H9 (cell line): ENCODE results near the gene GCG. TPM values are rescaled to one million over a fixed set of nuclear protein-coding genes. Genes with fewer than 3 reads are reported as not detected.

Experiments used
- DNase-seq: peaks from one replicate; pipeline ENCODE4 v3.0.0-alpha.2; 2017
- H2AFZ ChIP-seq: one replicate; pipeline ENCODE4 v1.6.1; 2013; ENCODE audit warnings: mild to moderate bottlenecking, low read length, control low read depth, moderate library complexity
- H2AK5ac ChIP-seq: 2 replicates; pipeline ENCODE4 v1.6.1; 2013; ENCODE audit warnings: low read length, control low read depth, mixed read lengths; ENCODE audit not compliant: insufficient read length
- H2BK120ac ChIP-seq: one replicate; pipeline ENCODE4 v1.6.1; 2013; ENCODE audit warnings: low read depth, mild to moderate bottlenecking, low read length, control low read depth, inconsistent platforms; ENCODE audit not compliant: poor library complexity, severe bottlenecking
- H2BK12ac ChIP-seq: 2 replicates; pipeline ENCODE4 v1.6.1; 2013; ENCODE audit warnings: low read length, control low read depth, mixed read lengths, low read depth; ENCODE audit not compliant: insufficient read length
- H2BK15ac ChIP-seq: 2 replicates; pipeline ENCODE4 v1.6.1; 2013; ENCODE audit warnings: low read depth, low read length, control low read depth
- H2BK20ac ChIP-seq: one replicate; pipeline ENCODE4 v1.6.1; 2013; ENCODE audit warnings: low read depth, mild to moderate bottlenecking, low read length, control low read depth, inconsistent platforms; ENCODE audit not compliant: poor library complexity, severe bottlenecking
- H2BK5ac ChIP-seq: 2 replicates; pipeline ENCODE4 v1.6.1; 2013; ENCODE audit warnings: low read length, control low read depth, mixed read lengths; ENCODE audit not compliant: insufficient read length
- H3K14ac ChIP-seq: 2 replicates; pipeline ENCODE4 v1.6.1; 2013; ENCODE audit warnings: low read length, control low read depth; ENCODE audit not compliant: insufficient read depth
- H3K18ac ChIP-seq: 2 replicates; pipeline ENCODE4 v1.6.1; 2013; ENCODE audit warnings: low read depth, mild to moderate bottlenecking, mixed read lengths, low read length, control low read depth; ENCODE audit not compliant: insufficient read length
- H3K23ac ChIP-seq: 2 replicates; pipeline ENCODE4 v1.6.1; 2013; ENCODE audit warnings: low read length, control low read depth, mixed read lengths, low read depth; ENCODE audit not compliant: insufficient read length
- H3K23me2 ChIP-seq: 2 replicates; pipeline ENCODE4 v1.6.1; 2013; ENCODE audit warnings: low read depth, mild to moderate bottlenecking, mixed read lengths, low read length, control low read depth; ENCODE audit not compliant: insufficient read length, poor library complexity, severe bottlenecking
- H3K27ac ChIP-seq: 2 replicates; pipeline ENCODE4 v1.5.1; 2013; ENCODE audit warnings: low read length, control low read depth, mixed read lengths, low read depth; ENCODE audit not compliant: insufficient read length
- H3K27me3 ChIP-seq: 2 replicates; pipeline ENCODE4 v1.6.1; 2013; ENCODE audit warnings: low read length, control low read depth, inconsistent platforms; ENCODE audit not compliant: insufficient read depth
- H3K4ac ChIP-seq: 2 replicates; pipeline ENCODE4 v1.6.1; 2013; ENCODE audit warnings: low read depth, mild to moderate bottlenecking, control low read depth, inconsistent platforms, low read length, moderate library complexity
- H3K4me1 ChIP-seq: 2 replicates; pipeline ENCODE4 v1.6.1; 2013; ENCODE audit warnings: low read length, control low read depth, inconsistent platforms; ENCODE audit not compliant: insufficient read depth
- H3K4me2 ChIP-seq: 2 replicates; pipeline ENCODE4 v1.6.1; 2013; ENCODE audit warnings: low read length, control low read depth, mixed read lengths; ENCODE audit not compliant: insufficient read length, insufficient read depth
- H3K56ac ChIP-seq: 2 replicates; pipeline ENCODE4 v1.6.1; 2013; ENCODE audit warnings: low read depth, mild to moderate bottlenecking, mixed read lengths, low read length, control low read depth; ENCODE audit not compliant: insufficient read length
- H3K79me1 ChIP-seq: 2 replicates; pipeline ENCODE4 v1.6.1; 2013; ENCODE audit warnings: low read depth, mild to moderate bottlenecking, moderate library complexity, low read length, control low read depth, inconsistent platforms; ENCODE audit not compliant: insufficient read depth, poor library complexity, severe bottlenecking
- H3K79me2 ChIP-seq: 2 replicates; pipeline ENCODE4 v1.6.1; 2013; ENCODE audit warnings: low read length, control low read depth, inconsistent platforms; ENCODE audit not compliant: insufficient read depth
- H3K9ac ChIP-seq: 2 replicates; pipeline ENCODE4 v1.6.1; 2013; ENCODE audit warnings: low read length, control low read depth, mixed read lengths; ENCODE audit not compliant: insufficient read length; ENCODE audit errors: extremely low read depth
- H3K9me3 ChIP-seq: one replicate; pipeline ENCODE4 v1.6.1; 2013; ENCODE audit warnings: low read depth, low read length, inconsistent platforms; ENCODE audit not compliant: control insufficient read depth
- H3T11ph ChIP-seq: one replicate; pipeline ENCODE4 v1.6.1; 2013; ENCODE audit warnings: mild to moderate bottlenecking, low read length, control low read depth, inconsistent platforms
- H4K20me1 ChIP-seq: one replicate; pipeline ENCODE4 v1.6.1; 2013; ENCODE audit not compliant: control insufficient read depth, insufficient read length, insufficient read depth
- H4K5ac ChIP-seq: 2 replicates; pipeline ENCODE4 v1.6.1; 2013; ENCODE audit warnings: low read depth, mild to moderate bottlenecking, mixed read lengths, low read length, control low read depth; ENCODE audit not compliant: insufficient read length
- H4K8ac ChIP-seq: replicated peaks from 2 replicates; pipeline ENCODE4 v1.6.1; 2013; ENCODE audit warnings: low read length, control low read depth, mixed read lengths, low read depth; ENCODE audit not compliant: insufficient read length
- H4K91ac ChIP-seq: 2 replicates; pipeline ENCODE4 v1.6.1; 2013; ENCODE audit warnings: low read depth, mild to moderate bottlenecking, moderate library complexity, mixed read lengths, low read length, control low read depth; ENCODE audit not compliant: insufficient read length
- H3K27ac Mint-ChIP-seq, 3 experiments: 2 replicates in 2 of 3; 3 replicates in 1 of 3; pipeline ENCODE4 v1.8.0; 2020 to 2021; ENCODE audit warnings: mixed read lengths in 3 of 3, mild to moderate bottlenecking in 1 of 3, moderate library complexity in 1 of 3
- H3K27me3 Mint-ChIP-seq: 2 replicates; pipeline ENCODE4 v1.8.0; 2021; ENCODE audit warnings: low read depth, mild to moderate bottlenecking, moderate library complexity, mixed read lengths
- H3K36me3 Mint-ChIP-seq, 3 experiments: 2 replicates in 2 of 3; 3 replicates in 1 of 3; pipeline ENCODE4 v1.8.0; 2020 to 2021; ENCODE audit warnings: low read depth in 3 of 3, mixed read lengths in 3 of 3; ENCODE audit not compliant: insufficient read depth in 1 of 3
- H3K4me1 Mint-ChIP-seq, 2 experiments: 2 replicates each; pipeline ENCODE4 v1.8.0; 2020; ENCODE audit warnings: mixed read lengths in 2 of 2
- H3K4me3 Mint-ChIP-seq, 2 experiments: 2 replicates in 1 of 2; 3 replicates in 1 of 2; pipeline ENCODE4 v1.8.0; 2020 to 2021; ENCODE audit warnings: mild to moderate bottlenecking in 2 of 2, mixed read lengths in 2 of 2, moderate library complexity in 1 of 2
- H3K9me3 Mint-ChIP-seq, 2 experiments: 2 replicates in 1 of 2; 3 replicates in 1 of 2; pipeline ENCODE4 v1.8.0; 2020; ENCODE audit warnings: mild to moderate bottlenecking in 2 of 2, mixed read lengths in 2 of 2, moderate library complexity in 1 of 2
- CTCF ChIP-seq: fragments of 200-600 bp; sonication (generic); conservative IDR thresholded peaks from 3 replicates; pipeline ENCODE4 v1.8.0; 2021; ENCODE audit warnings: antibody characterized with exemption, mild to moderate bottlenecking
- WGBS: extraction: QIAGEN DNeasy Blood & Tissue Kit; methylation state at CpG from one replicate; pipeline ENCODE4 v1.1.7; 2013; ENCODE audit warnings: missing lambda C conversion rate, low lambda C conversion rate, mixed read lengths; ENCODE audit not compliant: insufficient read length; ENCODE audit errors: extremely low coverage; 5-methylcytosine and 5-hydroxymethylcytosine counted together
- total RNA-seq: library from RNA; stranded (reverse); gene quantifications from 2 replicates; pipeline ENCODE4 v1.2.1, GENCODE V29; 2021

Gene GCG
- total RNA-seq, 1 experiment from 2014 or later, result not detected

DNA sequence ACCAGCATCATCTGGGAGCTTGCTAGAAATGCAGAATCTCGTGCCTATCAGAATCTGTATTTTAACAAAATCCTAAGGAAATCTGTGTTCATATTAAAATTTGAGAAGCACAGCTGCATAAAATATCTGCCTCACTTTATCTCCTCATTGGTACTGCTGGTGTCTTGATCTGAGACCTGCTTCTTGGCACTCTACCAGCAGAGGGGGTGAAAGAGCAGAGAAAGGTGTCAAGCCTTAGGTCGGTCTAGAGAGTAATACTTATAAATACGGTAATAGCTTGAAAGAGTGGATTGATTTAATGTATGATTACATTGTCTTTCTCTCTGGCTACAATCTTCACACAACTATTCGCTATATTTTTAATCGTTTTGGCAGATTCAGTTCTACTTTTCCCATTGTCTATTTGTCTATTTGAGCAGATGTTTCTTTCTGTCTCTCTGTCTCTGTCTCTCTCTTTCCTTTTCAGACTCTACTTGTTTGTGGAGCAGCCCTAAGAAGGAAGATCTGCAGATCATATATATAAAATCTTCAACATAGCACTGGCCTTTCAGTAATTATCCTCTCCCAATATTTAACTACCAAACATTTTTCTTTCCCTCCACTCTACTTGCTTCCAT is 1.7 kb upstream of the GCG start:
- H3K14ac ChIP-seq, result no peak overlapping the region
- H2BK12ac ChIP-seq, result no peak overlapping the region
- H3K4ac ChIP-seq, result no peak overlapping the region
- H2BK120ac ChIP-seq, result no peak overlapping the region
- no peaks in the 10 kb centered on the region for H3K79me1 ChIP-seq
- DNase-seq, result peak; percentile 63
- H3K9me3 ChIP-seq, result no peaks in the 10 kb centered on the region
- no peaks in the 10 kb centered on the region for H3K27me3 ChIP-seq
- no CpG with 5 or more reads among the region's 5 CpGs for WGBS
- peaks cover 5 to 10% of the 10 kb centered on the region in 2 experiments; a peak in 2 of 4 replicates for H3K4me1 Mint-ChIP-seq
- no peak overlapping the region for H3K56ac ChIP-seq
- H4K20me1 ChIP-seq, result no peaks in the 10 kb centered on the region
- no peaks in the 10 kb centered on the region for H3K36me3 Mint-ChIP-seq
- H3K4me1 ChIP-seq, result peaks cover 3% of the 10 kb centered on the region; the same call in 1 of the 2 replicates
- no peaks in the 10 kb centered on the region for H3K79me2 ChIP-seq
- peak; percentile 82 for TF ChIP-seq CTCF
- H3T11ph ChIP-seq, result no peak overlapping the region
- H3K18ac ChIP-seq, result no peak overlapping the region
- H4K5ac ChIP-seq, result no peak overlapping the region
- no peak overlapping the region for H3K23ac ChIP-seq
- peaks cover 8% of the 10 kb centered on the region; the same call in 1 of the 2 replicates for H3K27me3 Mint-ChIP-seq
- no peaks in the 10 kb centered on the region for H3K9me3 Mint-ChIP-seq
- H2AK5ac ChIP-seq, result no peak overlapping the region
- H3K4me3 Mint-ChIP-seq, result no peak overlapping the region
- no peak overlapping the region for H3K27ac Mint-ChIP-seq
- H2AFZ ChIP-seq, result no peak overlapping the region
- H3K27ac ChIP-seq, result no peak overlapping the region
- no peak overlapping the region for H3K4me2 ChIP-seq
- no peak overlapping the region for H2BK5ac ChIP-seq
- no peaks in the 10 kb centered on the region for H3K23me2 ChIP-seq
- no peak overlapping the region for H2BK15ac ChIP-seq
- no peak overlapping the region for H4K91ac ChIP-seq
- H3K9ac ChIP-seq, result no peak overlapping the region
- no peak overlapping the region for H4K8ac ChIP-seq
- no peak overlapping the region for H2BK20ac ChIP-seq
